Stimulated activated CD8-positive, alpha-beta memory T cell treated with anti-CD3 and anti-CD28 coated beads, Interleukin-15, amount 100 ng/mL, for 24 hours (primary cell): ENCODE data around the gene C2orf80.
"Not testable (repeated sequence)": the region's sequence is repeated elsewhere in the genome, so short reads cannot be mapped to it uniquely, and the experiment has no call there.

Source experiments
- DNase-seq: peaks from one replicate; pipeline ENCODE4 v3.0.0-alpha.2; 2020; ENCODE audit warnings: low read depth

Gene C2orf80

DNA sequence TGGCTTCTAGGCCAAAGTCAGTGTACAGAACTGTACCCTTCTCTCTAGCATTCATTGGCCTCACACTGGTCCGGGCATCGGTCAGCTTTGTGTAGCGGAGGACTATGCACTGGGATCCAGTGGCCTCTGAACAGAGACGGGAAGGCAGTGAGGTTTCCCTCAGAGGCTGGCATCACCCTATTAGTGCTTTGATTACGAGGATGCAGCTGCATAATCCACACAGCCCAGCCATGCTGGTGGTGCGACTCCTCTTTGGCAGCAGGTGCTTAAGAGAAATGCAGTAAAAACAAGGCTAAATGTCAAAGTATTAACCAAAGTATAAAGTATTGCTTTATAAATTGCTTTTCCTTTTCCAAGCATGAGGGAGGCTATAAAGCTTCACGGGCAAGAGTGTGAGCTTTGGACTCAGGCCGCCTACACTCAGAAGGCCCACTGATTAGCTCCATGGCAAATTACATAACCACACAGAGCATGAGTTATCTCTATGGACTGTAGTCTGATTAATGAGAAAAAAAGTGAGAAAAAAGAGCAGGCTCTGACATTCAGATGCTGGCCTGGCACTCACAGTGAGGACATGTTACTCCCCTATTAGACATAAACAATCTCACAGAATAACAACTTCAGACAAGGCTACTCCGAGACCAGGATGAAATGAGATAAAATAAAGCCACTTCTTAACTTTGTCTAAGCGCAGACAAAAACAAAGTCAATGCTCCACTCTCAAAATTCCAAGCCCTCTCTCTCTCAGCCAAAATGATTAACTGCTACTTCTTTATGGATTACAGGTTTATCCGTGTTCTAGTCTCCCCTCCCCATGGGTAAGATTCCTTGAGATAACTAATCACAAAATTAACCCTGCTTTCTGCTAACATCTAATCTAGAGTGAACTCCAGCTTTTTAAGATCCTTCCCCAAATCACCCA, 53.8 kb downstream of the C2orf80 start:
- no peak for DNase-seq

DNA sequence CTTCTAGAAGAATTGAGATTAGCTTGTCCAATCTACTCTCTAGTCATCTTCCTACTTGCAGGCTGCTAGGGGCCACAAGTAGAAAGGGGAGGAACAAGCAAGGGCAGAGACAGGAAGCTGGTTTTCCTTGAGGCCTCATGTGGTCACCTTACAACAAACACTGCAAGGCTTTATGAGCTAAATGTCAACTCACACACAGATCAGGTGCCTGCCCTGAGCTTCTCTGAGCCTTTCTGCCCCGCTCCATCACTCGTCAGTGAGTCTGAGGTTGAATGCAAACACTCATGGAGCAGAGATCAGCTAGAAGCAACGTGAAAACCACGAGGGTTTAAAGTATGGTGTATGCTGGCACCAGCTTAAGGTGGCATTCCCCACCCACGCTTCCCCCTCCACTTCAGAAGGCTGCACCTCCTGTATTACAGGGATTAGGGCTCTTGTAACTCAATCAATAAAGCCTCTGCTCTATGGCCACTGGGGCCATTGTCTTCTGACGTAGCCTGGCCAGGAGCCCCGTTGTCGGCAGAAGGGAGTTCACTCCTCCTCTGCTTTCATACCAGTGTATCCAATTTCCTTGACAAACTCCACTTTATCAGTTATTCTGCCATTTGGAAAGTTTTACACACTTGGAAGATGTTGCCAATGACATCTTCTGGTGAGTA, 54.8 kb downstream of the C2orf80 start:
- no peak for DNase-seq

DNA sequence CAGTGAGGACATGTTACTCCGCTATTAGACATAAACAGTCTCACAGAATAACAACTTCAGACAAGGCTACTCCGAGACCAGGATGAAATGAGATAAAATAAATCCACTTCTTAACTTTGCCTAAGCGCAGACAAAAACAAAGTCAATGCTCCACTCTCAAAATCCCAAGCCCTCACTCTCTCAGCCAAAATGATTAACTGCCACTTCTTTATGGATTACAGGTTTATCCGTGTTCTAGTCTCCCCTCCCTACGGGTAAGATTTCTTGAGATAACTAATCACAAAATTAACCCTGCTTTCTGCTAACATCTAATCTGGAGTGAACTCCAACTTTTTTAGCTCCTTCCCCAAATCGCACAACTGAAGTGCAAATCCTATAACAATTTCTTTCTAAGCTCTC, 59.1 kb downstream of the C2orf80 start:
- DNase-seq, result no peak

DNA sequence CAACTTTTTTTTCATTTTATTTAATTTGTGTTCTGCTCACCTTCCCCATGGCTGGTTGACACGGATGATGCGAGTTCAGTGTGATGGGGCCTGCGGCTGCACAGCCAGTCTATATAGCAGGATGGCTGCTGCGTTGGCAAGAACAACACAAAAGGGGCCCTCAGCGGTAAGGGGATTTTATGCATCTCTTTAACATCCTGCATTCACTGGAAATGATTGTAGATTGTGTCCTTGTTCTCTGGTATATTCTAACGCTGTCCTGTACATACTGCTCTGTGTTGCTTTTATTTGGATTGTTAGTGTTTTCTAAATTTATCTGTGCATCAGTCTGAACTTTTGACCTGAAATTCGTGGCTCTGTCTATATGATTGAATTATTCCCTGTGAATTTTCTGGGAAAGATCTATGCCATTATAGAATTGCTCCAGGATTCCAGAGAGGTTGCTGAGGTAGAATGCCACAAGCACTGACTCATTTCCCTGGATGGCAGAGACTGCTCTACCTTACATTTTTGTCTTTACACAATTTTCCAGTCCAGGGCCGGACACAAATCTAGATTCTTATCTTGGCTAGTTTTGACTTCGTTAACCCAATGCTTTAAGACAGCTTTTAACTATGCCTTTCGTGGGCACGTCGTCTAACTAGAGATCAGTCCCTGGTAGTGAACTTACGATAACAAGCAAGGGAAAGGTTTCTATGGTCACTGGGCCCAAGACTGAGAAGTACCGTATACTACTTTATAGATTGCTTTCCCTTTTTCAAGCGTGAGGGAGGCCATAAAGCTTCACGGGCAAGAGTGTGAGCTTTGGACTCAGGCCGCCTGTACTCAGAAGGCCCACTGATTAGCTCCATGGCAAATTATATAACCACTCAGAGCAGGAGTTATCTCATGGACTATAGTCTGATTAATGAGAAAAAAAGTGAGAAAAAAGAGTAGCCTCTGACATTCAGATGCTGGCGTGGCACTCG, 59.8 kb downstream of the C2orf80 start, which contains the start of gene CRYGC:
Gene CRYGC, minus strand, starts transcription at position 85 of the 968 bp plus-strand sequence. Its CDS starts 36 bp downstream, at position 49.
- DNase-seq, result no peak

DNA sequence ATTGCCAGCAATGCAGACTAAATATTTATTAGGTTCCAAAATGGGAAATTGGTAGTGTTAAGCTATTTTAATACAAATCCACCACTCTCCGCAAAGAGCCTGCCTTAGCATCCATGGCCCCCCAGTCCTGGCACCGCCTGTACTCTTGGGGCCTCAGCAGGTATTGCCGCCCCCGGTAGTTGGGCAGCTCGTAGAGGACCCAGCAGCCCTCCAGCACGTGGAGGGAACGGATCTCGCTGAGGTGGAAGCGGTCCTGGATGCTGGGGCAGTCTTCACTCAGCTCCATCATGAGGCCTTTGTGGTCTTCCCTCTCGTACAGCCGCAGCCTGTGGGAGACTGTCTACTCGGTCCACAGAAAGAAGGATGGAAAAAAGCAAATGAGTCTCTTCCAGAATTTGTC, 61.7 kb downstream of the C2orf80 start:
- DNase-seq, result no peak

DNA sequence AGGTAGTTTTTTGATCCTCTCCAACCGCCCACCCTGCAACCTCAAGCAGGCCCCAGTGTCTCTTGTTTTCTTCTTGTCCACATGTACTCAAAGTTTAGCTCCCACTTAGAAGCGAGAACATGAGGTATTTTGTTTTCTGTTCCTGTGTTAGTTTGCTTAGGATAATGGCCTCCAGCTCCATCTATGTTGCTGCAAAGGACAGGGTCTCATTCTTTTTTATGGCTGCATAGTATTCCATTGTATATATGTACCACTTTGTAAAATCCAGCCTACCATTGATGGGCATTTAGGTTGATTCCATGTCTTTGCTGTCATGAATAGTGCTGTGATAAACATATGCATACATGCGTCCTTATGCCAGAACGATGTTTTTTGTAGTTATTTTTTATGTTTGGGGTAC, 62.7 kb downstream of the C2orf80 start:
- no peak for DNase-seq

DNA sequence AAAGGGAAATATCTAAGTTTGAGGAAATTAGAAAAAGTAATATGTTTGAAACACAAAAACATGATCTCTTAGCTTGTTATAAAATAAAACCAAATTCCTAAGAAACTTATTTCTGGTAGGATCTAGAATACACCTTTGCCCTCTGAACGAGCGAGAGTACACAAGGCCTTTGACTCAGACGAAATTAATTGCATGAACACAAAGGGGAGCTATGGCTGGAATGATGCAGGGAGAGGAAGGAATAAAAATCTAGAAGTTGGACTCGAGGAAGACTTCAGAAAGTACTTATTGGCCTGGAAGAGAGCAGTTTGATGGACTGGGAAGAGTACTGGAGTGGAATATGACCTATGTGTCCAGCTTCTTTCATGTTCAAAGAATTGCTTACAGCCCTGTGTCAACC, 64.6 kb downstream of the C2orf80 start:
- DNase-seq, result no peak

DNA sequence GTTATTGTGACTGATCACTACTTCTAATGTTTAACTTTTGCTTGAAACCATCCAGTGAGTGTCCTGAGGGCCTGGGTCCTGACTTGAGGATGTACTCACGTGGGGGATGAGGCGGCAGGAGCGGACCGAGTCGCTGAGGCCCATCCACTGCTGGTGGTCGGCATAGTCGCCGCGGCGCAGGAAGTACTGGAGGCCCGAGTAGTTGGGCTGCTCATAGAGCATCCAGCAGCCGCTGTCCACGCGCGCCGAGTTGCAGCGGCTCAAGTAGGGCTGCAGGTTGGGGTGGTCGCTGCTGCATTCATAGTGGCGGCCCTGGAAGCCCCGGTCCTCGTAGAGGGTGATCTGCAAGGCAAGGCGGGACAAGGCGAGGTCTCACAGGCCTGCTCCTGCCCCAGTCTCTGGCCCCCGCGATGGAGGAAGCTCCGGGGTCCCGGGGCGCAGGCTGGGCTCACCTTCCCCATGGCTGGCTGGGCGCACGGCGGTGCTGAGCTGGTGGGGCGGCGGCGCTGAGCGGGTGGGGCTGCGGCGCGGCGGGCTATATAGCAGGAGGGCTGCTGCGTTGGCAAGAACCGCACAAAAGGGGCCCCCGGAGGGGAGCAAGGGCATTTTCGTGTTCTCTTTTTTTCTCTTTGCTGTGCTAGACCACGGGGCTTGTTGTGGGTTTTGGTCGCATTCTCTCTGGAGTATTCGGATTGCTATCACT, 65.7 kb downstream of the C2orf80 start, which contains the start of gene CRYGD:
Gene CRYGD, minus strand, starts transcription at position 512 of the 703 bp plus-strand sequence. Its CDS starts 51 bp downstream, at position 461.
- DNase-seq, result not testable (repeated sequence)

DNA sequence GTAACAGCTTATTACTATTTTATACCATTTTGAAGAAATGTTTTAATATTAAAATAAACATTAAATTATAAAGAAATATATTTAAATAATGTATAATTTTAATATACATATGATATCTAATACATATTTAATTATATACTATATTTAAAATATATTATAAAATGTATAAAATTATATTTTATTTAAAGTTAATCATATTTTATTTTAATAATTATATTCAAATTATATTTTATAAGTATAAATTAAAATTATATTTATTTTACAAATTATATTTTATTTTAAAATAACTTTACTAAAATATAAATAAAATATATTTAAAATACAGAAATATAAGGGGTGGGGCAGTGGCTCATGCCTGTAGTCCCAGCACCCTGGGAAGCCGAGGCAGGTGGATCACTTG, 67.6 kb downstream of the C2orf80 start:
- DNase-seq, result no peak

DNA sequence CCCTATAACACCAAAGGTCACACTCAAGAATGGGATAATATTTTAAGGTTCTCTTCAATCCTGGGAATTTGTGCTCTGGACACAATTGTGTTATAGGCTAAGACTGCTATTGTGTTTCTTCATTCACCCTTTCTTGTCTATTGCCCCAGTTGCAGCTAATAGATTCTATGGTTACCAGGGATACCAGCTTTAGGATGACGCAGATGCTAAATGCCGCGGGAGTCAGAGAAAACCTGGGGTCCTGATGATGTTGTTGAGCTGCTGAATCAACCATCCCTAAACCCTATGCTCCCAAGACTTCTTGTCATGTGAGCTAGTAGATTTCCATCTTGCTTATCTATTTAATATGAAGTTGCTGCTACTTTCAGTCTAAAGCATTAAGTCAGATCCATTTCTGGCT, 70.9 kb downstream of the C2orf80 start:
- DNase-seq, result no peak

DNA sequence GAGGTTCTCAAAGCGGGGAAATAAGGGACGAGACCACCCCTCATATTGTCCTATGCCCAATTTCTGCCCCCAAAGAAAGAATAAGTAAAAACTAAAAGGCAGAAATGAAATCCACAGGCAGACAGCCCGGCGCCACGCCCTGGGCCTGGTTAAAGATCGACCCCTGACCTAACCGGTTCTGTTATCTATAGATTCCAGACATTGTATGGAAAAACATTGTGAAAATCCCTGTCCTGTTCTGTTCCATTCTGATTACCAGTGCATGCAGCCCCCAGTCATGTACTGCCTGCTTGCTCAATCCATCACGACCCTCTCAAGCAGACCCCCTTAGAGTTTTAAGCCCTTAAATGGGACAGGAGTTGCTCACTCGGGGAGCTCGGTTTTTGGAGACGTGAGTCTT, 72.4 kb downstream of the C2orf80 start:
- not testable (repeated sequence) for DNase-seq
